SK-N-MC (cell line): Measurements from ENCODE around the gene CTH.
"Not testable (repeated sequence)": the region's sequence is repeated elsewhere in the genome, so short reads cannot be mapped to it uniquely, and the experiment has no call there.

Experiments used
- EZH2 ChIP-seq: fragments of 200-600 bp; sonication (generic); IDR thresholded peaks from one replicate; pipeline ENCODE4 v1.6.1; 2017; ENCODE audit warnings: antibody characterized with exemption
- POLR2AphosphoS5 ChIP-seq: IDR thresholded peaks from 2 replicates; pipeline ENCODE4 v1.6.1; 2012; ENCODE audit warnings: mild to moderate bottlenecking, low read depth, low read length, borderline replicate concordance

DNA sequence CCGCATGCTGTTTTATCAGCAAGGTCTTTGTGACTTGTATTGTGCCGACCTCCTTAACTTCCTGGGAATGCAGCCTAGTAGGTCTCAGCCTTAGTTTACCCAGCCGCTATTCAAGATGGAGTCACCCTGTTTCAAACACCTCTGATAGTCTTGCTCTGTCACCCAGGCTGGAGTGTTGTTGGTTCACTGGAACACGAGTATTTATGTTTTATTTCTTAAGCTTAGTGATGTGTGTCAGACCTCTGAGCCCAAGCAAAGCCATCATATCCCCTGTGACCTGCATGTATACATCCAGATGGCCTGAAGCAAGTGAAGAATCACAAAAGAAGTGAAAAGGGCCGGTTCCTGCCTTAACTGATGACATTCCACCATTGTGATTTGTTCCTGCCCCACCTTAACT lies 43.7 kb upstream of the CTH start:
- TF ChIP-seq POLR2AphosphoS5, EZH2: not testable (repeated sequence)
